ENCODE data around the gene THAP12. TPM values are rescaled to one million over a fixed set of nuclear protein-coding genes. Genes with fewer than 3 reads are reported as not detected.

Gene THAP12
- total RNA-seq, 1 donor from 2014 or later = 30.3 TPM

- H3K4me1 ChIP-seq (ENCODE audit: insufficient read depth, low read length) = no peaks in the 10 kb centered on the region
- H2AFZ ChIP-seq (ENCODE audit: low read depth, low read length) = no peak overlapping the region
- DNase-seq (ENCODE audit: low read depth) (no peak), FAIRE-seq (no peak)
- Mint-ChIP-seq H3K27me3 (ENCODE audit: low read depth, unreplicated experiment) (peaks cover 43% of the 10 kb centered on the region), H3K27ac (ENCODE audit: unreplicated experiment) (no peak overlapping the region), H3K4me3 (ENCODE audit: unreplicated experiment) (no peak overlapping the region), H3K9me3 (ENCODE audit: unreplicated experiment) (no peaks in the 10 kb centered on the region), H3K36me3 (ENCODE audit: low read depth, unreplicated experiment) (peaks cover 2% of the 10 kb centered on the region), H3K4me1 (ENCODE audit: low read depth, unreplicated experiment) (peaks cover 15% of the 10 kb centered on the region)
- no peaks in the 10 kb centered on the region for H3K9me3 ChIP-seq (ENCODE audit: insufficient read depth, low read depth, low read length)
- no peaks in the 10 kb centered on the region for H3K79me2 ChIP-seq (ENCODE audit: insufficient read depth, low read length)
- H3K4me2 ChIP-seq (ENCODE audit: low read length) = no peak overlapping the region
- H4K20me1 ChIP-seq (ENCODE audit: insufficient read depth, low read length) = no peaks in the 10 kb centered on the region
- H3K4me3 ChIP-seq (ENCODE audit: insufficient read depth, low read depth, low read length) = no peak overlapping the region
- H3K9ac ChIP-seq (ENCODE audit: low read length) = no peak overlapping the region
- no peaks in the 10 kb centered on the region for H3K27me3 ChIP-seq (ENCODE audit: insufficient read depth, low read length)
- H3K27ac ChIP-seq (ENCODE audit: low read depth, low read length) = no peak overlapping the region
- no peaks in the 10 kb centered on the region for H3K36me3 ChIP-seq (ENCODE audit: insufficient read depth, low read length)
- TF ChIP-seq CTCF (IDR thresholded peaks at IDR 0.05; ENCODE audit: insufficient read depth, low read depth, low read length) (no peak), EZH2 (IDR thresholded peaks at IDR 0.05; ENCODE audit: insufficient read depth, low read length) (no peak)
Observed at GRCh38 chr11:76310832-76311595, 69.9 kb downstream of the THAP12 start.

GRCh38 chr11:76307978-76308747, 72.8 kb downstream of the THAP12 start:
- DNase-seq (ENCODE audit: low read depth) (no peak), FAIRE-seq (no peak)
- H3K27me3 Mint-ChIP-seq (ENCODE audit: low read depth, unreplicated experiment) = peaks cover 44% of the 10 kb centered on the region
- no peak for TF ChIP-seq EZH2 (IDR thresholded peaks at IDR 0.05; ENCODE audit: insufficient read depth, low read length)
- TF ChIP-seq CTCF (IDR thresholded peaks at IDR 0.05; ENCODE audit: insufficient read depth, low read depth, low read length) = no peak
- H3K27ac Mint-ChIP-seq (ENCODE audit: unreplicated experiment) = no peak overlapping the region
- Histone ChIP-seq H4K20me1 (ENCODE audit: insufficient read depth, low read length) (no peaks in the 10 kb centered on the region), H3K79me2 (ENCODE audit: insufficient read depth, low read length) (no peaks in the 10 kb centered on the region), H3K36me3 (ENCODE audit: insufficient read depth, low read length) (no peaks in the 10 kb centered on the region), H3K4me1 (ENCODE audit: insufficient read depth, low read length) (no peaks in the 10 kb centered on the region), H2AFZ (ENCODE audit: low read depth, low read length) (no peak overlapping the region), H3K9ac (ENCODE audit: low read length) (no peak overlapping the region), H3K4me3 (ENCODE audit: insufficient read depth, low read depth, low read length) (no peak overlapping the region), H3K4me2 (ENCODE audit: low read length) (no peak overlapping the region), H3K9me3 (ENCODE audit: insufficient read depth, low read depth, low read length) (no peaks in the 10 kb centered on the region), H3K27ac (ENCODE audit: low read depth, low read length) (no peak overlapping the region), H3K27me3 (ENCODE audit: insufficient read depth, low read length) (no peaks in the 10 kb centered on the region)
- H3K4me1 Mint-ChIP-seq (ENCODE audit: low read depth, unreplicated experiment) = peaks cover 2% of the 10 kb centered on the region
- no peak overlapping the region for H3K4me3 Mint-ChIP-seq (ENCODE audit: unreplicated experiment)
- no peaks in the 10 kb centered on the region for H3K9me3 Mint-ChIP-seq (ENCODE audit: unreplicated experiment)
- H3K36me3 Mint-ChIP-seq (ENCODE audit: low read depth, unreplicated experiment) = peaks cover 2% of the 10 kb centered on the region

Data from astrocyte (in vitro differentiated cells and primary cell).